GM19238 (cell line): ENCODE measurements around the gene PPP2R5A.
"Not testable (repeated sequence)": the region's sequence is repeated elsewhere in the genome, so short reads cannot be mapped to it uniquely, and the experiment has no call there.

Source experiments
- DNase-seq: peaks from one replicate; pipeline ENCODE4 v3.0.0; 2011; ENCODE audit warnings: low spot score; ENCODE audit not compliant: insufficient read length

PPP2R5A gene

GRCh38 chr1:212297338-212297737 lies 12.1 kb downstream of the PPP2R5A start:
- DNase-seq: no peak

GRCh38 chr1:212301580-212301979 lies 16.4 kb downstream of the PPP2R5A start:
- no peak for DNase-seq

GRCh38 chr1:212302745-212303383 lies 17.7 kb downstream of the PPP2R5A start:
- DNase-seq: no peak

GRCh38 chr1:212305342-212305741 lies 20.1 kb downstream of the PPP2R5A start:
- no peak for DNase-seq

- DNase-seq: not testable (repeated sequence)
Measured at GRCh38 chr1:212305984-212306452, 20.8 kb downstream of the PPP2R5A start.

GRCh38 chr1:212309967-212310366 lies 24.8 kb downstream of the PPP2R5A start:
- DNase-seq: no peak

- no peak for DNase-seq
Measured at GRCh38 chr1:212310383-212310782, 25.2 kb downstream of the PPP2R5A start.

GRCh38 chr1:212311836-212312497 lies 26.8 kb downstream of the PPP2R5A start:
- no peak for DNase-seq

GRCh38 chr1:212313616-212314015 lies 28.4 kb downstream of the PPP2R5A start:
- no peak for DNase-seq

GRCh38 chr1:212315184-212315583 lies 30.0 kb downstream of the PPP2R5A start:
- DNase-seq: no peak

GRCh38 chr1:212315907-212316306 lies 30.7 kb downstream of the PPP2R5A start:
- DNase-seq: no peak

- DNase-seq: no peak
Measured at GRCh38 chr1:212317916-212318315, 32.7 kb downstream of the PPP2R5A start.

GRCh38 chr1:212321031-212321430 lies 35.8 kb downstream of the PPP2R5A start:
- not testable (repeated sequence) for DNase-seq

- DNase-seq: no peak
Measured at GRCh38 chr1:212323066-212323465, 37.9 kb downstream of the PPP2R5A start.

- no peak for DNase-seq
Measured at GRCh38 chr1:212326541-212326940, 41.3 kb downstream of the PPP2R5A start.

- no peak for DNase-seq
Measured at GRCh38 chr1:212328248-212328647, 43.0 kb downstream of the PPP2R5A start.

GRCh38 chr1:212329105-212329504 lies 43.9 kb downstream of the PPP2R5A start:
- no peak for DNase-seq

- DNase-seq: no peak
Measured at GRCh38 chr1:212341090-212341489, 55.9 kb downstream of the PPP2R5A start.

GRCh38 chr1:212344905-212345304 lies 59.7 kb downstream of the PPP2R5A start:
- DNase-seq: no peak

GRCh38 chr1:212346601-212347000 lies 61.4 kb downstream of the PPP2R5A start:
- DNase-seq: no peak

GRCh38 chr1:212351588-212352362 lies 66.6 kb downstream of the PPP2R5A start:
- no peak for DNase-seq

- no peak for DNase-seq
Measured at GRCh38 chr1:212353181-212353580, 68.0 kb downstream of the PPP2R5A start.
